Measurements from ENCODE around the gene EXTL2.
"Not testable (repeated sequence)": the region's sequence is repeated elsewhere in the genome, so short reads cannot be mapped to it uniquely, and the experiment has no call there.

EXTL2 gene

GRCh38 chr1:100847361-100848082 is 47.1 kb downstream of the EXTL2 start:
- TF ChIP-seq CTCF (IDR thresholded peaks at IDR 0.05; ENCODE audit: control insufficient read depth, insufficient read depth, low read depth, low read length, missing control alignments): no peak
- H3K4me3 ChIP-seq (ENCODE audit: control insufficient read depth, low read depth, low read length): no peak overlapping the region
- no peak for DNase-seq (ENCODE audit: low read depth)

- not testable (repeated sequence) for DNase-seq (ENCODE audit: low read depth)
These were observed 51.5 kb downstream of the EXTL2 start for GRCh38 chr1:100843160-100843559.

GRCh38 chr1:100835866-100836842 is 58.5 kb downstream of the EXTL2 start:
- DNase-seq (ENCODE audit: low read depth): no peak
- TF ChIP-seq CTCF (IDR thresholded peaks at IDR 0.05; ENCODE audit: control insufficient read depth, insufficient read depth, low read depth, low read length, missing control alignments): no peak
- no peak overlapping the region for H3K4me3 ChIP-seq (ENCODE audit: control insufficient read depth, low read depth, low read length)

More at GRCh38 chr1:100843160-100843559, 51.5 kb downstream of the EXTL2 start:
- H3K4me3 ChIP-seq (ENCODE audit: control insufficient read depth, low read depth, low read length): not testable (repeated sequence)

- peak; percentile 14 for TF ChIP-seq CTCF (IDR thresholded peaks at IDR 0.05; ENCODE audit: control insufficient read depth, insufficient read depth, low read depth, low read length, missing control alignments)
- DNase-seq (ENCODE audit: low read depth): no peak
- no peak overlapping the region for H3K4me3 ChIP-seq (ENCODE audit: control insufficient read depth, low read depth, low read length)
These were observed 59.6 kb downstream of the EXTL2 start for GRCh38 chr1:100834777-100835660.

- H3K4me3 ChIP-seq (ENCODE audit: control insufficient read depth, low read depth, low read length): no peak overlapping the region
- DNase-seq (ENCODE audit: low read depth): no peak
- TF ChIP-seq CTCF (IDR thresholded peaks at IDR 0.05; ENCODE audit: control insufficient read depth, insufficient read depth, low read depth, low read length, missing control alignments): no peak
These were observed 61.8 kb downstream of the EXTL2 start for GRCh38 chr1:100832694-100833428.

GRCh38 chr1:100825666-100826065 is 69.0 kb downstream of the EXTL2 start:
- not testable (repeated sequence) for H3K4me3 ChIP-seq (ENCODE audit: control insufficient read depth, low read depth, low read length); DNase-seq (ENCODE audit: low read depth)
